HepG2 (cell line): ENCODE measurements around the gene MTF1. TPM values are rescaled to one million over a fixed set of nuclear protein-coding genes. Genes with fewer than 3 reads are reported as not detected.

Source experiments
- BRCA1 ChIP-seq: sonication (generic); formaldehyde crosslinking; IDR thresholded peaks from 2 replicates; pipeline ENCODE4 v1.4.0; 2020; ENCODE audit warnings: missing genetic modification reagents
- CBX1 ChIP-seq: IDR thresholded peaks from one replicate; pipeline ENCODE4 v1.6.1; 2016; ENCODE audit warnings: antibody characterized with exemption, low read depth
- CBX5 ChIP-seq: sonication (generic); formaldehyde crosslinking; IDR thresholded peaks from 2 replicates; pipeline ENCODE4 v1.4.0; 2020; ENCODE audit warnings: missing genetic modification reagents, borderline replicate concordance
- CEBPB ChIP-seq: IDR thresholded peaks from 2 replicates; pipeline ENCODE4 v1.6.1; 2011; ENCODE audit warnings: low read depth, low read length, improper control_type of control experiment, borderline replicate concordance
- CSRNP2 ChIP-seq: sonication (generic); formaldehyde crosslinking; conservative IDR thresholded peaks from 2 replicates; pipeline ENCODE4 v1.8.0; 2022; ENCODE audit warnings: low read depth, missing genetic modification reagents
- DDIT3 ChIP-seq: sonication (generic); formaldehyde crosslinking; IDR thresholded peaks from 2 replicates; pipeline ENCODE4 v1.4.0; 2020; ENCODE audit warnings: mild to moderate bottlenecking, missing genetic modification reagents
- DMAP1 ChIP-seq: IDR thresholded peaks from 2 replicates; pipeline ENCODE4 v1.6.1; 2016
- HDAC1 ChIP-seq: sonication (generic); formaldehyde crosslinking; IDR thresholded peaks from 2 replicates; pipeline ENCODE4 v1.5.1; 2020; ENCODE audit warnings: mild to moderate bottlenecking, missing genetic modification reagents
- HIC2 ChIP-seq: sonication (generic); formaldehyde crosslinking; IDR thresholded peaks from 2 replicates; pipeline ENCODE4 v1.9.0; 2022; ENCODE audit warnings: low read depth, missing genetic modification reagents
- NR3C1 ChIP-seq: sonication (generic); formaldehyde crosslinking; IDR thresholded peaks from 2 replicates; pipeline ENCODE4 v1.4.0; 2020; ENCODE audit warnings: missing genetic modification reagents
- PHB2 ChIP-seq: fragments of 450-650 bp; IDR thresholded peaks from 2 replicates; pipeline ENCODE4 v1.6.1; 2018; ENCODE audit not compliant: partially characterized antibody
- RFX5 ChIP-seq: IDR thresholded peaks from 2 replicates; pipeline ENCODE4 v1.6.1; 2011; ENCODE audit warnings: low read depth, low read length, improper control_type of control experiment
- TFAP4 ChIP-seq: sonication (generic); IDR thresholded peaks from 2 replicates; pipeline ENCODE4 v1.6.1; 2016; ENCODE audit warnings: low read depth, borderline replicate concordance
- ZBTB14 ChIP-seq: sonication (generic); formaldehyde crosslinking; IDR thresholded peaks from 2 replicates; pipeline ENCODE4 v1.4.0; 2020; ENCODE audit warnings: missing genetic modification reagents
- ZC3H4 ChIP-seq: sonication (generic); formaldehyde crosslinking; IDR thresholded peaks from 2 replicates; pipeline ENCODE4 v1.4.0; 2020; ENCODE audit warnings: missing genetic modification reagents, borderline replicate concordance
- ZNF512B ChIP-seq: sonication (generic); formaldehyde crosslinking; IDR thresholded peaks from 2 replicates; pipeline ENCODE4 v1.5.1; 2020; ENCODE audit warnings: missing genetic modification reagents, mild to moderate bottlenecking, borderline replicate concordance
- ZNF710 ChIP-seq: sonication (generic); formaldehyde crosslinking; IDR thresholded peaks from 2 replicates; pipeline ENCODE4 v1.5.0; 2020; ENCODE audit warnings: mild to moderate bottlenecking, missing genetic modification reagents, borderline replicate concordance
- ZNF878 ChIP-seq: sonication (generic); formaldehyde crosslinking; IDR thresholded peaks from 2 replicates; pipeline ENCODE4 v1.8.1; 2023; ENCODE audit warnings: mild to moderate bottlenecking, missing genetic modification reagents, moderate library complexity
- polyA plus RNA-seq, 8 experiments: library from polyadenylated mRNA; depleted of rRNA in 3 of 8; stranded (reverse) in 7 of 8; unstranded in 1 of 8; fragments of >200 nt; fragmentation: Illumina TruSeq in 4 of 8; extraction: Trizol in 4 of 8; gene quantifications; 2 replicates each; pipeline versions ENCODE4 v1.2.1 to v1.2.3, GENCODE V29; 2011 to 2016; ENCODE audit warnings: low read depth in 4 of 8, missing spikeins in 1 of 8, mixed read lengths in 1 of 8; ENCODE audit not compliant: insufficient read depth in 1 of 8
- total RNA-seq, 5 experiments: library from RNA; depleted of rRNA; stranded (reverse); fragments of >200 nt; fragmentation: Illumina TruSeq; extraction: Trizol; gene quantifications; 2 replicates each; pipeline ENCODE4 v1.2.3, GENCODE V29; 2016; ENCODE audit warnings: low read depth in 1 of 5

MTF1 gene
- total and polyA plus RNA-seq, 2 of the 13 experiments (the other 11 are each of a cell fraction or from before 2014, with no cell fraction given), result 2.4 to 3.3 TPM

GRCh38 chr1:37859507-37860345, at the start of gene MTF1 (continued):
- TF ChIP-seq CBX1 (peak; percentile 25), DMAP1 (CRISPR knock-in tag) (peak; percentile 85; the same call in 1 of the 2 replicates), ZNF710 (CRISPR knock-in tag) (peak; percentile 62; the same call in 1 of the 2 replicates), DDIT3 (CRISPR knock-in tag) (no peak), HIC2 (CRISPR knock-in tag) (peak; percentile 53; the same call in 1 of the 2 replicates), NR3C1 (no peak), PHB2 (no peak), RFX5 (no peak; the same call in 1 of the 2 replicates), CSRNP2 (CRISPR knock-in tag) (no peak), CEBPB (no peak), ZBTB14 (CRISPR knock-in tag) (no peak), CBX5 (CRISPR knock-in tag) (no peak), HDAC1 (CRISPR knock-in tag) (peak; percentile 75), TFAP4 (no peak), ZNF512B (CRISPR knock-in tag) (0 out of 2 replicates have a peak, but pooled peaks have one; percentile 20), ZNF878 (CRISPR knock-in tag) (no peak), ZC3H4 (CRISPR knock-in tag) (no peak; the same call in 1 of the 2 replicates), BRCA1 (CRISPR knock-in tag) (no peak)
